Mesodermal cell (in vitro differentiated cells): Measurements from ENCODE around the gene CEP112.

Experiments used
- H3K27ac ChIP-seq: 2 replicates; pipeline ENCODE4 v1.7.0; 2013; ENCODE audit warnings: mild to moderate bottlenecking, low read depth, low read length, moderate library complexity; ENCODE audit not compliant: severe bottlenecking
- H3K36me3 ChIP-seq: 2 replicates; pipeline ENCODE4 v1.7.1; 2013; ENCODE audit warnings: mild to moderate bottlenecking, low read length, moderate library complexity; ENCODE audit not compliant: control insufficient read depth, insufficient read depth
- H3K4me1 ChIP-seq: one replicate; pipeline ENCODE4 v1.7.1; 2013; ENCODE audit warnings: mild to moderate bottlenecking, low read length; ENCODE audit not compliant: insufficient read depth, control insufficient read depth, poor library complexity, severe bottlenecking
- H3K4me3 ChIP-seq: 2 replicates; pipeline ENCODE4 v1.7.0; 2013; ENCODE audit warnings: low read length, control low read depth, mild to moderate bottlenecking; ENCODE audit not compliant: insufficient read depth, poor library complexity, severe bottlenecking; ENCODE audit errors: extremely low read depth
- H3K9me3 ChIP-seq: 2 replicates; pipeline ENCODE4 v1.7.1; 2013; ENCODE audit warnings: mild to moderate bottlenecking, low read length, moderate library complexity; ENCODE audit not compliant: control insufficient read depth
- WGBS, 2 experiments: methylation state at CpG; one replicate each; pipeline ENCODE4 v1.1.5; 2013; ENCODE audit warnings: missing lambda C conversion rate in 2 of 2; ENCODE audit not compliant: insufficient coverage in 2 of 2; 5-methylcytosine and 5-hydroxymethylcytosine counted together

The CEP112 gene

DNA sequence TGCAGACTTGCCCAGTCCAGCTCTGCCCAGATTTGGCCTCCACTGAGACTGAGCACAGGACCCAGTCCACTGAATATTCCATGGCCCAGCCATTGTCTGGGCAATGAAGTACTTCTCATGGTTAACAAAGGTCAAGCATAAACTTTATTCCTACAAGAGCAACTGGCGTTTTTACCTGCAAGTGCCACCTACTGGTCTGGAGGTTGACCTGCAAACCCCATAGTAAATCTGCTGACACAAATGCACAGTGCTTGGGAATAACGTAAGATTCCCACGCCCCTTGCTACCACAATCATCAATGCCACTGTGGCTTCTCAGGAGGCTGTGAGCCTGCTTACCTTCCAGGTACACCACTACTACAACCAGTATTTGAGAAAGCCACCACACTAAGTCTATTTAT, 170.2 kb downstream of the CEP112 start:
- Histone ChIP-seq H3K27ac (no peak overlapping the region), H3K9me3 (peaks cover 23% of the 10 kb centered on the region), H3K4me1 (no peaks in the 10 kb centered on the region), H3K4me3 (no peak overlapping the region), H3K36me3 (peaks cover 10% of the 10 kb centered on the region)
- 53 to 64% methylated on average over 3 of the region's 3 CpGs for WGBS, 2 experiments

DNA sequence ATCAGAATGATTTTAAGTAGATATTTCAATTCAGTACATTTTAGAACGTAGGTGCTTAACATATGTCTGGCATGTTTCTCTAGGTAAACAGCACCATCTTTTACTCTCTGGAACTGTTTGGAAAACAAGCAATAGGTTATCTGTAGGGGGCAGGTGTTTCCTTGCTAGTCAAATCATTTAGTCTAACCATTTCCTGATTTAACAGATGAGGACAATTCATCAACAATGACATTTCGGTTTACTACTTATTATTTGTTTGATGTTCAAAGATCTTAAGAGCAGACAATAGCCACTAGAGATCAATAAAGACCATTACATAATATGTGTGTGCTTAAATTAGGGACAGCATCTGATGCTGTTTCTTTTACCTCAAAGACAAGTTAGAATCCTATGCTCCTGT, 173.1 kb downstream of the CEP112 start:
- Histone ChIP-seq H3K4me3 (no peak overlapping the region), H3K4me1 (no peaks in the 10 kb centered on the region), H3K27ac (no peak overlapping the region), H3K36me3 (no peaks in the 10 kb centered on the region), H3K9me3 (peaks cover 7% of the 10 kb centered on the region)
- WGBS, 2 experiments, result no CpG with 5 or more reads among the region's 2 CpGs

DNA sequence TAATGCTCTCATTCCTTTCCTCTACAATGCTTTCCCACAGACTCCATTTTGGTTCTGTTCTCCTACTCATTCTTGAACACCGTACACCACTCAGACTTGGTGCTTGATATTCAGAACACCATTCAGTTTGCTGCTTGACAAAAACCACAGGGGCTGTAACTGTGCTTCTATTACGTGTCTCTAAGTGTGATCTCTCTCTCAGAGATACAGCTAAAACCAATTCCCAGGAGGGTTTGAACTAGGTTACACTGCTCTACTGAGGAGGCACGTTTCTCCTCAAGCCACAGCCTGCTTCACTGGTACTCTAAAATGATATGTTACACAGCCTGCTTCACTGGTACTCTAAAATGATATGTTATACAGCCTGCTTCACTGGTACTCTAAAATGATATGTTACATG, 175.7 kb downstream of the CEP112 start:
- Histone ChIP-seq H3K36me3 (no peaks in the 10 kb centered on the region), H3K27ac (no peak overlapping the region), H3K4me1 (no peaks in the 10 kb centered on the region), H3K9me3 (no peaks in the 10 kb centered on the region), H3K4me3 (no peak overlapping the region)
- 63 to 67% methylated on average over 3 of the region's 3 CpGs for WGBS, 2 experiments

DNA sequence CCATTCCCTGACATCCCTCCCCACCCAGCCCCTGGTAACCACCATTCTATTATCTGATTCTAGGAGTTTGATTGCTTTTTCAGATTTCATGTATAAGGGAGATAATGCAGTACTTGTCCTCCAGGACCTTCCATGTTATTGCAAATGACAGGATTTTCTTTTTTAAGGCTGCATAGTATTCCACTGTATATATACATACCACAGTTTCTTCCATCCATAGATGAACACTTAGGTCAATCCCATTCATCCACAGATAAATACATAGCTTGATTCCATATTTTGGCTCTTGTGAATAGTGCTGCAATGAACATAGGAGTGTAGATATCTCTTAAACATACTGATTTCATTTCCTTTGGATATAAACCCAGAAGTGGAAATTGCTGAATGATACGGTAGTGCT, 183.3 kb downstream of the CEP112 start:
- Histone ChIP-seq H3K4me3 (no peak overlapping the region), H3K36me3 (peaks cover 5% of the 10 kb centered on the region), H3K27ac (no peak overlapping the region), H3K9me3 (no peaks in the 10 kb centered on the region), H3K4me1 (no peaks in the 10 kb centered on the region)
- WGBS, 2 experiments, result no CpG with 5 or more reads among the region's 1 CpG

DNA sequence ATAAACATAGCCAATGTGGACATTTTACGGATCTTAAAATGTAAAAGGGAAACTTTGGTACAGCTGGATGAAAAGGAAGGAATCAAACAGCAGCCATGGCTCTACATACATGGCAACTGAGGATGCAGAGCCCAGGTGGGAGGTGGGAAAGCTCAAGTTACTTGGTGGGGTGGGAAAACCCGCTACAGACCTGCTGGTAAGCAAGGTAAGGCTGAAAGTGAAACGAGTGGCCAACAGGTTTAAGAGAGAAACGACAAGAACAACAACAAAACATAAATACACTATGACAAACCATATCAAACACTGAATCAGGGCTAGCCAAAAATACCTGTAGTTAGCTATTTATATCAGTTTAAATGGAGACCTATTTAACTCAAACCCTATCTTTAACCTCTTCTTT, 185.3 kb downstream of the CEP112 start:
- H3K4me1 ChIP-seq, result no peaks in the 10 kb centered on the region
- H3K9me3 ChIP-seq, result no peaks in the 10 kb centered on the region
- no peak overlapping the region for H3K4me3 ChIP-seq
- H3K36me3 ChIP-seq, result peaks cover 5% of the 10 kb centered on the region
- 100% methylated on average over 1 of the region's 4 CpGs; no CpG with 5 or more reads in 1 of the 2 experiments for WGBS, 2 experiments
- H3K27ac ChIP-seq, result no peak overlapping the region

DNA sequence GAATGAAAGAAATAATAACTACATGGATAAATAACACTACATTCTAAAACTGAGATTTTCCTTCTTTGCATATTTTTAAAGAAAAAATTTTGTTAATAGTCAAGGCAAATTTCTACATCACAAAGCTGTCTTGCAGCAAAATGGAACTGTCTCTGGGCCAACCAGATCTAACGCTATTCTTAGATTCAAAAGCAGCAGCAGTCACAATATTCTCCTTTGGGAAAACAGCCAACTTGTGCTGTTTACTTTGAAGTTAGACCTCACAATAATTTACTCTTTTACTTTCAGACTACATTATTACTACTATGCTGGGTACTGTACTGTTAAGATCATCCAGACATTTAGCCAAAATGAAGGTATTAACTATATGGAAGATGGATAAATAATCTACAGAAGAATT, 189.1 kb downstream of the CEP112 start:
- Histone ChIP-seq H3K4me3 (no peak overlapping the region), H3K4me1 (no peaks in the 10 kb centered on the region), H3K36me3 (peaks cover 12% of the 10 kb centered on the region), H3K27ac (no peak overlapping the region), H3K9me3 (no peaks in the 10 kb centered on the region)
- no CpG with 5 or more reads among the region's 1 CpG for WGBS, 2 experiments

DNA sequence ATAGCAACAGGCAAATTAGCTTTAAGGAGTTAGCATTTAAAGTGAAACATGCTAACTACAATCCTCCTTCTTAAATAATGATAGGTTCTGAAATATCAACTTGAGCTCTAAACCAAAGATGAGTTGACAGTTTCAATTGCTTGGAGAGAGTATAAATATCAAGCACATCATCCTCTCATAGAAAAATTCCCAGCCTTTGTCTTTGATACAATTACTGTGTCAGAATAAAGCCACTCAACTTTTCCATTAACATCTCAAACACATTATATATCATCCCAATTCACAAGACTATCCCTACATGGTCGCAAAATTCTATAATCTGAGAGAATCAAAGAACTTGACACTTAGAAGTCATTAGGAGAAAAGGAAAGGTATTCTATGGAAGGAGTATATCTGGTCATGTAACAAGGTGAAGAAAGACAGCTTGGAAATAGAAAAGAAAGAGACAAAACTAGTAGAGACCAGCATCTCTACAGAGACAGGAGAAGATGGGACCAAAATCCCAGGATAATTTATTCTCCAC, 189.8 kb downstream of the CEP112 start:
- no peaks in the 10 kb centered on the region for H3K9me3 ChIP-seq
- H3K36me3 ChIP-seq, result peaks cover 12% of the 10 kb centered on the region
- no peak overlapping the region for H3K27ac ChIP-seq

DNA sequence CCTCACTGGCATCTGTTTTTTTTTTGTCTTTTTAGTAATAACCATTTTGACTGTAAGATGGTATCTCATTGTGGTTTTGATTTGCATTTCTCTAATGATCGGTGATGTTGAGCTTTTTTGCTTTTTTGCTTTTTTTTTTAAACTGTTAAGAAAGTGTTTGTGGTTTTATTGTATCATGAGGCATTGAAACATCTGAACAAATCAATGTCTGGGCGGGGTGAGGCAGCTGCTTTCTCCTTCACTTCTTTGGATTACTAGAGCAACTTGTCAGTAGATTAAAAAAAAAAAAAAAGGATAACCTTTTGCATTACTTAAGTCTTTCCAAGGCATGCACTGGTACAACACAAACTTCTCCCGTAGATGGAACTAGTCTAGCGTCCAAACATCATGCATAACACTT, 191.7 kb downstream of the CEP112 start:
- Histone ChIP-seq H3K4me1 (no peaks in the 10 kb centered on the region), H3K36me3 (peaks cover 12% of the 10 kb centered on the region), H3K9me3 (no peaks in the 10 kb centered on the region), H3K27ac (no peak overlapping the region), H3K4me3 (no peak overlapping the region)
- 87 to 100% methylated on average over 2 to 3 of the region's 4 CpGs for WGBS, 2 experiments

More for the DNA sequence above, 189.8 kb downstream of the CEP112 start:
- H3K4me3 ChIP-seq, result no peak overlapping the region
- WGBS, 2 experiments, result no CpG with 5 or more reads among the region's 1 CpG
- H3K4me1 ChIP-seq, result no peaks in the 10 kb centered on the region

DNA sequence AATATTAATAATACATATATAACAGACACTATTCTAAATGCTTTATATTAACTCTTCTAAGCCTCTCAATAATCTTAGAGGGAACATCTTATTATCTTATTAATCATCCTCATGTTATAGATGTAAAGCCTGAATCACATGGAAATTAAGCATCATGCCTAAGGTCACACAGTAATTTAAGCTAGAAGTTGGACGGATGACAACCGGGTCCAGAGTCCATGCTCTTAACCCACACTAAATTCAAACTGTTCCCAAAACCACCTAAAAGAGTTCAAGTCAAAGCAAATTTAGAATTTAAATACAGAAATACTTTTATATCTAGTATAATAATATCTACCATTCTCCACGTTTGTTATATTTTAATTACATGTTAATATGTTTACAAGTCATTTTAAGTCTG, 193.3 kb downstream of the CEP112 start:
- Histone ChIP-seq H3K9me3 (no peaks in the 10 kb centered on the region), H3K4me3 (no peak overlapping the region), H3K4me1 (no peaks in the 10 kb centered on the region), H3K27ac (no peak overlapping the region), H3K36me3 (peaks cover 7% of the 10 kb centered on the region)
- no CpG with 5 or more reads among the region's 3 CpGs for WGBS, 2 experiments

DNA sequence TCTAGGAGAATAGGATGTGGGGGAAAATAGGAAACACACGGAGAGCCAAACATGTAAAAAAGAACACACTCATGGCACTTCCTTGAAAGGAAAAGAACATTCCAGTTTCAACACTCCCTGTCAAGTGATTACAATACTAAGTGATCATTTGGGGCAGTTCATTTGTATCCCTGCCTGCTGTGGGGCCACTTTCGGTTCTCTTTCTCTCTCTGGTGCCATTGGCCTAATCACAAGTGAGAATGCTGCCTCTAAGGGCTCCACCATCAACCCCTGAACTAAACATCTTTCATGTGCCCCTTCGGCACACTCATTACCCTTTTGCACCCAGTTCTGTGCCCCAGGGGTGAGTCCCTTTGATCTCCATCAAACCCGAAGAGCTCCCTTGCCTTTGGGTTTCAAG, 197.3 kb downstream of the CEP112 start:
- Histone ChIP-seq H3K4me1 (no peaks in the 10 kb centered on the region), H3K4me3 (no peak overlapping the region), H3K27ac (no peak overlapping the region), H3K9me3 (no peaks in the 10 kb centered on the region), H3K36me3 (no peaks in the 10 kb centered on the region)
- WGBS, 2 experiments, result 87 to 94% methylated on average over 3 of the region's 4 CpGs

DNA sequence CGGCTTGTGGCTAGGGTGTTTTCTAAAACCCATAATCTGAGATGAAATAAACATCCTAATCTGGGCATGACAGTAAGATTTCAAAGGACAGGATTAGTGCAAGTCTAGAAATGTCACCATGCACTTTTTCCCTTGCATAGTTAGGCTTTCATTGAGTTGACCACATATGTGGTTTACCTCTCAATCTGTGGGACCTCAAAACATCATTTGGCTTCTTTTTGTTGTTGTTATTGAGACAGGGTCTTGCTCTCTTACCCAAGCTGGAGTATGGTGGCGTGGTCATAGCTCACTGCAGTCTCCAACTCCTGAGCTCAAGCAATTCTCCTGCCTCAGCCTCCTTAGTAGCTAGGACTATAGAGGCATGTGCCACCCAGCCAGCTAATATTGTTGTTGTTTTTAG, 197.8 kb downstream of the CEP112 start:
- H3K4me3 ChIP-seq, result no peak overlapping the region
- 100% methylated on average over 1 of the region's 2 CpGs for WGBS, 2 experiments
- H3K27ac ChIP-seq, result no peak overlapping the region
- no peaks in the 10 kb centered on the region for H3K36me3 ChIP-seq
- H3K9me3 ChIP-seq, result no peaks in the 10 kb centered on the region
- no peaks in the 10 kb centered on the region for H3K4me1 ChIP-seq
